SK-N-MC (cell line): ENCODE measurements around the gene ZMIZ1.

Experiments
- DNase-seq: peaks from one replicate; pipeline ENCODE4 v3.0.0-alpha.2; 2011; ENCODE audit warnings: low read depth, low spot score
- H3K27ac ChIP-seq: fragments of 200-600 bp; sonication (generic); 2 replicates; pipeline ENCODE4 v1.5.1; 2016; ENCODE audit warnings: mixed run types
- H3K36me3 ChIP-seq: fragments of 200-600 bp; sonication (generic); 2 replicates; pipeline ENCODE4 v1.6.1; 2017; ENCODE audit warnings: antibody characterized with exemption, low read length, mixed read lengths; ENCODE audit not compliant: insufficient read depth
- H3K4me3 ChIP-seq: fragments of 200-600 bp; sonication (generic); 2 replicates; pipeline ENCODE4 v1.5.1; 2016
- H3K9ac ChIP-seq: fragments of 200-600 bp; sonication (generic); 2 replicates; pipeline ENCODE4 v1.8.0; 2017; ENCODE audit warnings: mixed run types, mixed read lengths; ENCODE audit not compliant: insufficient read length
- H3K9me3 ChIP-seq: fragments of 200-600 bp; sonication (generic); 2 replicates; pipeline ENCODE4 v1.6.1; 2017; ENCODE audit warnings: low read depth, mild to moderate bottlenecking, antibody characterized with exemption, low read length, moderate library complexity, mixed read lengths
- EZH2 ChIP-seq: fragments of 200-600 bp; sonication (generic); IDR thresholded peaks from one replicate; pipeline ENCODE4 v1.6.1; 2017; ENCODE audit warnings: antibody characterized with exemption
- FOXP2 ChIP-seq: optimal IDR thresholded peaks from 2 replicates; pipeline ENCODE3; 2011; ENCODE audit warnings: mild to moderate bottlenecking, moderate library complexity; ENCODE audit not compliant: insufficient read depth; ENCODE audit errors: extremely low read length, control extremely low read depth
- POLR2AphosphoS5 ChIP-seq: IDR thresholded peaks from 2 replicates; pipeline ENCODE4 v1.6.1; 2012; ENCODE audit warnings: mild to moderate bottlenecking, low read depth, low read length, borderline replicate concordance

Gene ZMIZ1

GRCh38 chr10:79024296-79024695 lies 44.5 kb upstream of the ZMIZ1 start:
- DNase-seq = no peak
- no peaks in the 10 kb centered on the region for H3K36me3 ChIP-seq
- TF ChIP-seq POLR2AphosphoS5 = no peak
- H3K27ac ChIP-seq = no peak overlapping the region
- no peak overlapping the region for H3K4me3 ChIP-seq
- H3K9me3 ChIP-seq = no peaks in the 10 kb centered on the region
- no peak overlapping the region for H3K9ac ChIP-seq

GRCh38 chr10:79024720-79025198 lies 44.0 kb upstream of the ZMIZ1 start:
- TF ChIP-seq EZH2 (no peak), FOXP2 (no peak), POLR2AphosphoS5 (no peak)
- Histone ChIP-seq H3K9me3 (no peaks in the 10 kb centered on the region), H3K9ac (no peak overlapping the region), H3K36me3 (no peaks in the 10 kb centered on the region), H3K4me3 (no peak overlapping the region), H3K27ac (no peak overlapping the region)
- no peak for DNase-seq

GRCh38 chr10:79025199-79025832 lies 43.5 kb upstream of the ZMIZ1 start:
- no peaks in the 10 kb centered on the region for H3K9me3 ChIP-seq
- no peak overlapping the region for H3K9ac ChIP-seq
- no peak overlapping the region for H3K4me3 ChIP-seq
- TF ChIP-seq POLR2AphosphoS5 (no peak), FOXP2 (no peak), EZH2 (no peak)
- no peak overlapping the region for H3K27ac ChIP-seq
- no peak for DNase-seq
- no peaks in the 10 kb centered on the region for H3K36me3 ChIP-seq

- H3K9me3 ChIP-seq = no peaks in the 10 kb centered on the region
- H3K36me3 ChIP-seq = no peaks in the 10 kb centered on the region
- DNase-seq = no peak
- TF ChIP-seq EZH2 = no peak
- no peak for TF ChIP-seq POLR2AphosphoS5
- no peak for TF ChIP-seq FOXP2
- H3K9ac ChIP-seq = no peak overlapping the region
- no peak overlapping the region for H3K27ac ChIP-seq
- H3K4me3 ChIP-seq = no peak overlapping the region
Measured at GRCh38 chr10:79026341-79026761, 42.4 kb upstream of the ZMIZ1 start.

- Histone ChIP-seq H3K27ac (no peak overlapping the region), H3K4me3 (no peak overlapping the region), H3K9me3 (no peaks in the 10 kb centered on the region), H3K9ac (no peak overlapping the region), H3K36me3 (no peaks in the 10 kb centered on the region)
- TF ChIP-seq POLR2AphosphoS5 (no peak), FOXP2 (no peak), EZH2 (no peak)
- no peak for DNase-seq
Measured at GRCh38 chr10:79026806-79027146, 42.0 kb upstream of the ZMIZ1 start.

GRCh38 chr10:79027147-79028055 lies 41.4 kb upstream of the ZMIZ1 start:
- no peak for DNase-seq
- no peaks in the 10 kb centered on the region for H3K36me3 ChIP-seq
- H3K4me3 ChIP-seq = no peak overlapping the region
- H3K27ac ChIP-seq = no peak overlapping the region
- TF ChIP-seq POLR2AphosphoS5 = no peak
- no peak for TF ChIP-seq EZH2
- TF ChIP-seq FOXP2 = no peak
- H3K9ac ChIP-seq = no peak overlapping the region
- no peaks in the 10 kb centered on the region for H3K9me3 ChIP-seq

- TF ChIP-seq POLR2AphosphoS5 (no peak), EZH2 (no peak), FOXP2 (no peak)
- no peak overlapping the region for H3K9ac ChIP-seq
Measured at GRCh38 chr10:79028056-79028430, 40.7 kb upstream of the ZMIZ1 start.

GRCh38 chr10:79028451-79029010 lies 40.2 kb upstream of the ZMIZ1 start:
- no peaks in the 10 kb centered on the region for H3K9me3 ChIP-seq
- DNase-seq = no peak
- no peak overlapping the region for H3K4me3 ChIP-seq
- no peaks in the 10 kb centered on the region for H3K36me3 ChIP-seq
- TF ChIP-seq POLR2AphosphoS5 (no peak), EZH2 (no peak), FOXP2 (no peak)
- no peak overlapping the region for H3K9ac ChIP-seq
- H3K27ac ChIP-seq = no peak overlapping the region

More at GRCh38 chr10:79028056-79028430, 40.7 kb upstream of the ZMIZ1 start:
- Histone ChIP-seq H3K27ac (no peak overlapping the region), H3K36me3 (no peaks in the 10 kb centered on the region), H3K9me3 (no peaks in the 10 kb centered on the region), H3K4me3 (no peak overlapping the region)
- no peak for DNase-seq
